KOPT-K1 (cell line): Measurements from ENCODE around the gene GET3.
"Not testable (repeated sequence)": the region's sequence is repeated elsewhere in the genome, so short reads cannot be mapped to it uniquely, and the experiment has no call there.

Experiments
- H3K27ac ChIP-seq: fragments of 200-600 bp; sonication (generic); 2 replicates; pipeline ENCODE4 v1.5.1; 2016; ENCODE audit warnings: antibody characterized with exemption, mild to moderate bottlenecking, low read depth, low read length; ENCODE audit not compliant: poor library complexity, severe bottlenecking
- H3K36me3 ChIP-seq: fragments of 200-600 bp; sonication (generic); 2 replicates; pipeline ENCODE4 v1.5.1; 2017; ENCODE audit warnings: antibody characterized with exemption, mild to moderate bottlenecking, low read length, moderate library complexity; ENCODE audit not compliant: insufficient read depth
- H3K9me3 ChIP-seq: fragments of 200-600 bp; sonication (generic); 2 replicates; pipeline ENCODE4 v1.5.1; 2017; ENCODE audit warnings: antibody characterized with exemption, low read length, mild to moderate bottlenecking; ENCODE audit not compliant: insufficient read depth, poor library complexity, severe bottlenecking

Gene GET3

DNA sequence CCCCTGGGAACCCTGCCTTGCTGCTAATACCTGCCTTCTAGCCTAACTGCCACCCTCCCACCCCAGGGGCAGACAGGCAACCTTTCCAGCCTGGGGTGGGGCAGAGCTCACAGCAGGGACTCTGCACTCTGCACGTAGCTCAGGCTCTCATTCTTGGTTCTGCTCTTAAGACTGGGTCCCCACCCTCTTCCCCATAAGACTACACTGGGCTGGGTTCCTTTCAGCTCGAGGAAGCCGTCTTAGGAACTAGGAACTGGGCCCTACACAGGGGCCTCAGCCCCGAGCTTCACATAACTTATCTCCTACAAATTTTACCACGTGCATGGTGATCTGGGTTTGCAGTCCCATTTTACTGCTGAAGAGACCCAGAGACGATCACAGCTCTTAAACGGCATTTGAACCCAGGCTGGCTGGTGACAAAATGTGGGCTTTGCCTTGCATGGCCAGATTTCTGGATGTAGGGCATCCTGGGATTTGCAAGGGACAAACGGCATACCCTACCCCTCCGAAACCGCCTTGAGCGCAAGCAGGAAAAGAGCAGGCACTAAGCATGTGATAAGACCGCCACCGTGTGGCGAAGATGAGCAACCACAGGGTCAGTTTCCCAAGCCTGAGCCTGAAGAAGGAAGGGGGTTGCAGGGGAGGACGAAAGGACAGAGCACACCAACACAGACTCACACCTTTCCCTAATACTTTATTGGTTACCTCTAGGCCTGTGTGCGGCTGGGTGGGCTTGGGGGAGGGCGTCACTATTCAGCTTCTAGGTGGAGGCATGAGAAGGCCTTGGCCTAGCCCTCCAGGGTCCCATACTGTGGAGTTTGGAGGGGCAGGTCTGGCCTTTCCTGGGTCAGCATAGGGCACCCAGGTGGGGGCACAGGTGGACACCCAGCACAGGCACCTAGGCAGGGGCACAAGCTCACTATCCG is 59.1 kb downstream of the GET3 start:
- H3K27ac ChIP-seq: peak overlapping the region; percentile 37
- peaks cover 16% of the 10 kb centered on the region for H3K36me3 ChIP-seq
- H3K9me3 ChIP-seq: no peaks in the 10 kb centered on the region

DNA sequence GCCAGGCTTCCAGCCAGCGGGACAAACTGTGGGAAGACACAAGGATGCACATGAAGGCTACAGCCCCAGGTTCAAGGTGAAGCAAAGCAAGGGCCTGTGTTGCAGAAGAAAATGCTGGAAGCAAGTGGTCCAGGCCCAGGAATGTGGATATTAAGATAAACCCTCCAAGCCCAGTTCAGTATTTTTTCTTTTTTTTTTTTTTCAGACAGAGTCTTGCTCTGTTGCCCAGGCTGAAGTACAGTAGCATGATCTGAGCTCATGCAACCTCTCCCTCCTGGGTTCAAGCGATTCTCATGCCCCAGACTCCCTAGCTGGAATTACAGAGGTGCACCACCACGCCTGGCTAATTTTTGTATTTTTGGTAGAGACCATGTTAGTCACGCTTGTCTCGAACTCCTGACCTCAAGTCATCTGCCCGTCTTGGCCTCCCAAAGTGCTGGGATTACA is 59.9 kb downstream of the GET3 start:
- no peak overlapping the region for H3K27ac ChIP-seq
- H3K9me3 ChIP-seq: no peaks in the 10 kb centered on the region
- H3K36me3 ChIP-seq: peaks cover 16% of the 10 kb centered on the region

DNA sequence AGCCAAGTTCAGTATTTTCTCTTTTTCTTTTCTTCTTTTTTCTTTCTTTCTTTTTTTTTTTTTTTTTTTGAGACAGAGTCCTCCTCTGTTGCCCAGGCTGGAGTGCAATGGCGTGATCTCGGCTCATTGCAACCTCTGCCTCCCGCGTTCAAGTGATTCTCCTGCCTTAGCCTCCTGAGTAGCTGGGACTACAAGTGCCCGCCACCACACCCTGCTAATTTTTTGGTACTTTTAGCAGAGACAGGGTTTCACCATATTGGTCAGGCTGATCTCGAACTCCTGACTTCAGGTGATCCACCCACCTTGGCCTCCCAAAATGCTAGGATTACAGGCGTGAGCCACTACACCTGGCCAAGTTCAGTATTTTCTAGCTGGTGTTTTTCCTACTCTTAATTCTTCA is 60.3 kb downstream of the GET3 start:
- peaks cover 16% of the 10 kb centered on the region for H3K36me3 ChIP-seq
- not testable (repeated sequence) for H3K27ac ChIP-seq, H3K9me3 ChIP-seq
